Vein endothelial cell (primary cell): Measurements from ENCODE around the gene POLR3G. TPM values are rescaled to one million over a fixed set of nuclear protein-coding genes. Genes with fewer than 3 reads are reported as not detected.

Experiments
- total RNA-seq: library from RNA; depleted of rRNA; stranded (reverse); fragments of >200 nt; gene quantifications from 2 replicates; pipeline ENCODE4 v1.2.3, GENCODE V29; 2012

POLR3G gene, protein sequence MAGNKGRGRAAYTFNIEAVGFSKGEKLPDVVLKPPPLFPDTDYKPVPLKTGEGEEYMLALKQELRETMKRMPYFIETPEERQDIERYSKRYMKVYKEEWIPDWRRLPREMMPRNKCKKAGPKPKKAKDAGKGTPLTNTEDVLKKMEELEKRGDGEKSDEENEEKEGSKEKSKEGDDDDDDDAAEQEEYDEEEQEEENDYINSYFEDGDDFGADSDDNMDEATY
- total RNA-seq = 14.0 and 17.9 TPM in 2 replicates

DNA sequence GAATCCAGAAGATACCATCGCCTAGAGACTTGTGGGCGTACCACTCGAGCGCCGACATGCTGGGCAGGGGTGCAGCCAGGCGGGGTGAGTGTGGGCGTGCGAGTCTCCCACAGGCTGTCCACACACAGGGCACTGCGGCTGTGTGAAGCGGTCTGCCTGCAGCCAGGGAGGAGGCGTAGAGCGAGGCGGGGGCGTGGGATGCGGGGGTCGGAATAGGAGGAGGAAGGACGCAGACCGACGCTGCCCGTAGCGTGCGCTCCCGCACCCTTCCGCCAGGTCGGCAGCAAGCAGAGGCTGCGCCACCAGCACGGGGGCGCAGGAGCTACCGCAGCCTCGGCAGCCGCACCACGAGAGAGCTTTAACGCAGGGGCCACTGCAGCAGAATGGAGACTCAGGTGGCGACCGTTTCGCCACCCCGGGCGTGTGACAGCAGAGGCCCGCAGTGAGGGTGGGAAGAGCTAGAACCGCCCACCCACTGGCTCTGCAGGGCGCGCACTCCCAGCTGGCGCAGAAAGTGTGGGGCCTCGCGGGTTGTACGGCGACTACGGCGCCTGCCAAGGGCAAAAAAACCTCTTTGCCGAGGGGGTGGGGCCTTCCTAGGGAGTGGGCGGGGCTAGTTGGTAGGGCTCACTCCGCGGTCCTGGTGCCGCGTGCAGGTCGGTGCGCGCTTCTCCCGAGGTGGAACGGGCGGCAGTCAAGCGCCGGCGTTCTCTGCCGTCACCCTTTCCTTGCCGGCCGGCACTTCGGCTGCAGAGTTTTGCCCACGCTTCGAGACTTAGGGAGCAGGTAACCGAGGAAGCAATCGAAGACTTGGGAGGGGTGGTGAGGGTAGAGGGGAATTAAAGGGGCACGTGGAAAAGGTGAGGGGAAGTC lies at the start of gene POLR3G, which contains the start of gene MBLAC2:
POLR3G (plus strand) TSS at position 630 of the 873 bp plus-strand sequence. CDS start 10,704 bp downstream, outside the sequence.
MBLAC2 (minus strand) TSS at position 537 of the 873 bp plus-strand sequence; CDS start at position 58, 479 bp downstream.

DNA sequence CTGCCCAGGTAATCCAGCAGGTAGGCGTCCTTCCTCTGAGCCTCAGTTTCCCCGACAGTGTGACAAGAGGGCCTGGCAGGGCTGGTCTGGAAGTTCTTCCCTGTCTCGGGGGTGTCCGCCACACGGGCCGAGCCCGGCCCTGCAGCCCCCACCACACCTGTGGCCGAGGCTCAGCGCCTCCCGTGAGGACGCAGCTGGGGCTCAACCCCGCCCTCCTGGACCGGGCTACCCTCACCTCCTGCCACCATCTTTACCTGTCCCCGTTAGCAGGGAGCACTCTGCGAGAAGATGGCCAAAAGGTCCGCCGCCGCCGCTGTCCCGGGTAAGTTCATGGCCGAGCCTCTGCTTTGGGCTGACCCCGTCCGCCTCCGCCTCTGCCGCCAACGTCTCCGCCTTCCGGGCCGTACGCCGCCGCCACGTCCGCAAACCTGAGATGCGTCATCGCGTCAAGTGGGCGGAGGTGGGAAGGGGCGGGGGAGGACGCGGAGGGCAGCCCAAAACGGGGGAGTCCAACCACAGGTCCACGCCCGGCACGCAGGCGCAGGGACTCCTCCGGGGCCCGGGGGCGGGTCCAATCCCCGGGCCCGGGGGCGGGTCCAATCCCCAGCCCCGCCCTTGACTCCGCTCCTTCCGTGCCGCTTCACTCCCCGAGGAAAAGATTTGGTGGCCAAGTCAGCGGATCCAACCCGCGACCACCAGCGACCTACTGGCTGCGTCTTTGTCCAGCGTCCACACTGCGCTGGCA lies 54.7 kb downstream of the POLR3G start, which contains the start of gene LYSMD3:
LYSMD3 (minus strand) TSS at position 391 of the 745 bp plus-strand sequence. CDS start 4,295 bp downstream, outside the sequence.

DNA sequence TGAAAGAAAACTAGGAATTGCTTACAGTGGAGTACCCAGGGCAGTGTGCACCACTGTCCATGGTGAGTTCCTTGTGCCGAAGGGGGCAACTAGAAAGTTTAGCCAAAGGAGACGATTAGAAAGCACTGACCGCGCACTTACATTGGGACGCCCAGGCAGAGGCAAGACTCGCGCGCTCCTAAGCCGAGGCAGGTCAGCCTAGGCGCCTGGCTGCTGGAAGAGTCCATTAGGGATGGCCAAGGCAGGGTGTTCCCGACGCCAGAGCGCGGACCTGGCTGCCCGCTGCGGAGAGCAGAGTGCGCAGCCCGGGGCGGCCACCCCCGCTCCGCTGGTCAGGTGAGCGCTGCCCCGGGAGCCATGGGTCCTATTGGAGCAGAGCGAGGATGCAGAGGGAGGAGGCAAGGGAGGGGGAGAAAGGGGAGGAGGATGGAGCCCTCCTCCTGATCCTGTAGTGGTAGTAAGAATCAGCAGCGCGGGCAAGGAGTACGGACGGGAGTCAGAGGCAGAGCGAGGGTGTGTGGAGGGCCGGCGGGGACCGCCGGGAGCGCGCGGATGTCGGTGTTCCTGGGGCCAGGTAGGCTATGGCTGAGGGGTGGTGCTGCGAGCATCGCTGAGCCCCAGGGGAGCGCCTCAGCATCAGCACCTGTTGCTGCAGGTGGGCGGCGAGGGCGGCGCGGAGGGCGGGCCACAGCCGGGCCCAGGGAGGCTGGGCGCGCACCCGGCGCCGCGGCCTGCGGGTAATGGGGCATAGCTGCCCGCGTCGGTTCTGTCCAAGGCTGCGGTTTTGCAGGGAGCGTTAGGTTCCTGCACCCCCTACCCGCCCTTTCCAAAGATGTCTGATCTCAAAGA lies 83.9 kb downstream of the POLR3G start, which contains the start of gene ADGRV1:
ADGRV1 (plus strand) TSS at position 454 of the 849 bp plus-strand sequence; CDS start at position 553, 99 bp downstream.

Other genes starting within 250 kb of the POLR3G start
- gene CETN3, start 65.1 kb upstream of the POLR3G start, total RNA-seq = 3.3 and 5.8 TPM in 2 replicates
- 7.8 and 9.3 TPM in 2 replicates for gene MBLAC2, start 93 bp upstream of the POLR3G start, total RNA-seq
- 17.0 and 19.1 TPM in 2 replicates for gene LYSMD3, start 54.7 kb downstream of the POLR3G start, total RNA-seq
- gene ADGRV1, start 83.9 kb downstream of the POLR3G start, total RNA-seq = under 0.01 and 0.67 TPM in 2 replicates